Retina (tissue), 1 donor: Measurements from ENCODE around the gene GAST.
"Not testable (repeated sequence)": the region's sequence is repeated elsewhere in the genome, so short reads cannot be mapped to it uniquely, and the experiment has no call there.

ENCODE experiments used
- DNase-seq: peaks from one replicate; pipeline ENCODE4 v3.0.0-alpha.2; 2016

The GAST gene

DNA sequence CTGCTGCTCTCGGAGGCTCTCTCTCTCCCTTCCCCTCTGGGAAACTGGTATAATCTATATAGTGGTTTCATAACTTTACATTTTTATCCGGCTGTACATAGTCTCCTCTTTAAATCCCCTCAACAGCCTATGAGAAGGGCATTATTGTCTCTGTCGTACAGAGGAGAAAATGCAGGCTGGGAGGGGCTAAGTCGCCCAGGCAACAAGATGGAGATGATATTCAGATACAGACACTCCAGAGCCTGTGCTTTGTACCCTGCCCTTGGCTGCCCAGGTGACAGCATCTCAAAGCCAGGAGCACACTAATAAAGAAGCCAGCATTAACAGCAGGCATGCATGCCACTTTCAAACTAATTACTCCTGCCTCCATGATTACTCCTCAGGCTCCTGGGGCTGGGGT lies 28.1 kb upstream of the GAST start:
- DNase-seq: no peak

DNA sequence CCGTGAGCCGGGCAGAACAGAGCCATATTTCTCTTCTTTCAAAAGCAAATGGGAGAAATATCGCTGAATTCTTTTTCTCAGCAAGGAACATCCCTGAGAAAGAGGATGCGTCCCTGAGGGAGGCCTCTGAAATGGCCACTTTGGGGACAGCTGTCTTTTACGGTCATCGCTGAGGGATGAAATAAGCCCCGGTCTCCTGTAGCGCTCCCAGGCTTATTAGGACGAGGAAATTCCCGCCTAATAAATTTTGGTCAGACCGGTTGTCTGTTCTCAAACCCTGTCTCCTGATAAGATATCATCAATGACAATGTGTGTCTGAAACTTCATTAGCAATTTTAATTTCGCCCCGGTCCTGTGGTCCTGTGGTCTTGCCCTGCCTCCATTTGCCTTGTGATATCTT lies 26.4 kb upstream of the GAST start:
- not testable (repeated sequence) for DNase-seq

DNA sequence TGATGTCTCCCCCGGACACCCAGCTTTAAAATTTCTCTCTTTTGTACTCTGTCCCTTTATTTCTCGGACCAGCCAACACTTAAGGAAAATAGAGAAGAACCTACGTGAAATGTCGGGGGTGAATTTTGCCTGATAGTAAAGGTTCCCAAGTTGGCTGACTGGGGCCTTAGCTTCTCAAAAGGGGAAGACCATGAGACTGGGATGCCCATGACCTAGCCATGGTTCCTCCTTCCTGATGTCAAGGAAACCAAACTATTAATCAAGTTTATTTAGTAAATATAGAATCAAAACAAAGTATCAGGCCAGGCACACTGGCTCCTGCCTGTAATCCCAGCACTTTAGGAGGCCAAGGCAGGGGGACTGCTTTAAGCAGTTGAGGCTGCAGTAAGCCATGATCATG lies 25.9 kb upstream of the GAST start:
- DNase-seq: no peak

DNA sequence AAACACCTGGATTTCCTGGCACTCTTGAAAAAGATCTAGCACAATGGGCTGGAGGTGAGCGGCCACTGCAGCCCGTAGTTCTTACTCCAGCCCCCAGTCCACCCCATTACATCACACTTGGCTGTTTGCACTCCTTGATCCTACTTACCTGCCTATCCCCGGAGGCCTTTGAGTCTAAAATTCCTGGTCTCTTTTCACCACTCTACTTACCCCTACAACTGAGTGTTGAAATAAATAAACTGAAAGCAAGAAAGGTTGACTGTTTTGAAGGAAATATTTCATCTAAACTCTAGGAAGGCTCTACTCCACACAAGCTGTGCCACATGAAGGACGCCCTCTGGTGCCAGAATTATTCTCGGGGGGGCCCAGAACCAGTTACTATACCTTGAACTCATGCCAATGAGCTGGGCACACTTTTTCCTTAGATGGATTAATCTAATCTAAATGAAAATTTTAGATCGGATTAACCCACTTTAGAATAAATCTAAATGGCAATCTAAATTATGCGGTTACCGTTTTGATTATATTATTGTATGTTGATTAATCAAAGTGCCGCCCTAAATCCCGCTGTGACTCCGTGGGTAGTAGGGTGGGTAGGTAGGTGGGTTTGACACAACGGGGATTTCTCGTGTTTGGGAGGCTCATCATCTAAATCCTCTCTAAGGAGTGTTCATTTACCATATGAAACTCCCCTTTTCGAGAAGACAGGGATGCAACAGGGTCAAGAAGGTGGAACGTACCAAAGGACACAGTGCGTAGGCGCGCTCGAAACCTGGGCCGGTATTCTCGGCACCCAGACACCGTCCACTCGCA lies 24.1 kb upstream of the GAST start:
- DNase-seq: no peak

DNA sequence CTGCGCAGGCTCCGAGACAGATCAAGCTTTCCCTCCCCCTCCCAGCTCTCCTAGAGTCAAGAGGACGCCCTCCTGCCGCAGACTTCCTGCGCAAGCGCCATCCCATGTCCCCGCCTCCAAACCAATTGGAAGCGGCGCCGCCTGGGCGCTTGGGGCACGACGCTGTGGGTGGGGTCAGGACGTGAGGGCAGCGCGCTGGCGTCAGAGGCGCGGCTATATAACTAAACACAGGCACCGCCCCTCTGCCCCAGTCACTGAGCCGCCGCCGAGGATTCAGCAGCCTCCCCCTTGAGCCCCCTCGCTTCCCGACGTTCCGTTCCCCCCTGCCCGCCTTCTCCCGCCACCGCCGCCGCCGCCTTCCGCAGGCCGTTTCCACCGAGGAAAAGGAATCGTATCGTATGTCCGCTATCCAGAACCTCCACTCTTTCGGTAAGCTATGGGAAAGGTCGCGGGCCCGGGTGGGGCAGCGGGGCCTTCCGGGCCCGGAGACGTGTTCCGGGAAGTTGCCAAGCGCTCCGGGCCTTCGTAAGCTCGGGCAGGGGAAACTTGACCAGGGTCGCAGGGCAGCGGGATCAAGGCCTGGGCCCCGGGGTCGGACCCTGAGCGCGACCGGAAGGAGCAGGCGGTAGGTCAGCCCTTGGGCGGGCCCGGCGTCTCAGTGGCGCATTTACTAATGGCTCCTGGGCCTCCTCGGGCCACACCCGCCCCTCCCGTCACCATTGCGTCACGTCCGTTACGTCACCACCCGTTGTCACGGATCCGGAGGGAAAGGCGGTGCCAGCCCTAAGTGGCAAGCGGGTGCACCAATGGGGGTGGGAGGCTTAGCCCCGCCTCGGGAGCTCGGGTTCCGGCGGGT lies 23.3 kb upstream of the GAST start, which contains the start of gene EIF1:
EIF1 (plus strand) TSS at position 245 of the 856 bp plus-strand sequence; CDS start at position 399, 154 bp downstream.
- peak; percentile 99 for DNase-seq

DNA sequence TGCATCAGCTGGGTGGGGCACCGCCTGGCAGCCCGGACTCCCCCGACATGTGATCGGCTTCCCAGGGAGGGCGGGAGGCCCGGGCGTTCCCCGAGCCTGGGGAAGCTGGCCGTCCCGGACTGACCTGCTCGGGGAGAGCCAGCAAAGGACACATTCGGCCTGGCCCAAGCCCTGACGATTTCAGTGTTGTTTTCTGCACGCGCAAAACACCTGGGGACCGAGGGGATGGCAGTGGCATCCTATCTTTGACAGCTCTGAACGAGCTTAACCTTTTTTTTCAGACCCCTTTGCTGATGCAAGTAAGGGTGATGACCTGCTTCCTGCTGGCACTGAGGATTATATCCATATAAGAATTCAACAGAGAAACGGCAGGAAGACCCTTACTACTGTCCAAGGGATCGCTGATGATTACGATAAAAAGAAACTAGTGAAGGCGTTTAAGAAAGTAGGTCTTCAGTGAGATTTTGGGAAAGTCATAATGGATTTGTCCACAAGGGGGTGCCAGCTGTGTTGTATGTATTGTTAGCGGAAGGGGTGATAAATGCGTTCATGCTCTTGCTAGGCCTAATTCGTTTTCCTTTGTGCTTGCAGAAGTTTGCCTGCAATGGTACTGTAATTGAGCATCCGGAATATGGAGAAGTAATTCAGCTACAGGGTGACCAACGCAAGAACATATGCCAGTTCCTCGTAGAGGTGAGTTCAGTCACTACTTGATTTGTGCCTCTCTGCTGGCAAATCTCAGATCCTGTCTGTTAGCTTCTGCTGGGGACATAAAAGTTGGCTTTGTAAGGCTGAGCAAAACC lies 22.4 kb upstream of the GAST start:
- peak; percentile 71 for DNase-seq

DNA sequence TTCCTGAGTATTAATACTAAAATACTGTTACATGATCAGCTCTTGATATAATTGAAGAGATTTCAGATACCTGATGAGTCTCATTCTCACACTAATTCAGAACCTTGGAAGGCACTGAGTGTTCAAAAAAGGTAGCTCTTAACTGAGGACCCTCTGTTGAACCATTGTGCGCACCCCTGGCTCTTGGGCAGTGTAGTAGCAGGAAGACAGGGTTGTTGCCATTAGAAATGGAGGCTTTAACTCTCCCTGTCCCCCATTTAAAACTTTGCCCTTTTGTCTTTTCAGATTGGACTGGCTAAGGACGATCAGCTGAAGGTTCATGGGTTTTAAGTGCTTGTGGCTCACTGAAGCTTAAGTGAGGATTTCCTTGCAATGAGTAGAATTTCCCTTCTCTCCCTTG lies 21.6 kb upstream of the GAST start:
- no peak for DNase-seq

DNA sequence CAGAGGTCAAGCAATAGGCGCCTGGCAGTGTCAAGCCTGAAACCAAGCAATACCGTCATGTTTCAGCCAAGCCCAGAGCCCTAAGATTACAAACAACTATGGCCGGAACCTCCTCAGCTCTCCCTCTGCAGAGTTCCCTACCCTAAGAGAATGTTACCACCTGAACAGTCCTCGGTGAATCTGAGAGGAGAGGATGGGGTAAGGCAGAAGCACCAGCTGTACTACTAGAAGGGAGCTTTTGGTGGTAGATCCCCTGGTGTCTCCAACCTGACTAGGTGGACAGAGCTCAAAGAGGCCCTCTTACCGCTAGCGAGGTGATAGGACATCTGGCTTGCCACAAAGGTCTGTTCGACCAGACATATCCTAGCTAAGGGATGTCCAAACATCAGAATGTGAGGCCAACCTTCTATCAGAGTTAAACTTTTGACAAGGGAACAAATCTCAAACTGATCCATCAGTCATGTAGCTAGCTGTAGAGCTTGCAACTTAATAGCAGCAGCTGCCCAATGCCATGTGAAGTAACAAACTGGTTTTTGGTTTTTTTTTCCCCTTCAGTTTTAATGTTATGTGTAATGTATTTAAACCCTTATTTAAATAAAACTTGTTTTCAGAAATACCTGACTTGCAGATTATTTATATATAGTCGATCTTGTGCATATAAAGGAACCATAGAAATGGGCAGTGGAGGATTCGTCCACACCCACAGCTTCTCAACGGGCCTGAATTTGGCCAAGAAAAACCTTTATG lies 20.9 kb upstream of the GAST start:
- DNase-seq: no peak

DNA sequence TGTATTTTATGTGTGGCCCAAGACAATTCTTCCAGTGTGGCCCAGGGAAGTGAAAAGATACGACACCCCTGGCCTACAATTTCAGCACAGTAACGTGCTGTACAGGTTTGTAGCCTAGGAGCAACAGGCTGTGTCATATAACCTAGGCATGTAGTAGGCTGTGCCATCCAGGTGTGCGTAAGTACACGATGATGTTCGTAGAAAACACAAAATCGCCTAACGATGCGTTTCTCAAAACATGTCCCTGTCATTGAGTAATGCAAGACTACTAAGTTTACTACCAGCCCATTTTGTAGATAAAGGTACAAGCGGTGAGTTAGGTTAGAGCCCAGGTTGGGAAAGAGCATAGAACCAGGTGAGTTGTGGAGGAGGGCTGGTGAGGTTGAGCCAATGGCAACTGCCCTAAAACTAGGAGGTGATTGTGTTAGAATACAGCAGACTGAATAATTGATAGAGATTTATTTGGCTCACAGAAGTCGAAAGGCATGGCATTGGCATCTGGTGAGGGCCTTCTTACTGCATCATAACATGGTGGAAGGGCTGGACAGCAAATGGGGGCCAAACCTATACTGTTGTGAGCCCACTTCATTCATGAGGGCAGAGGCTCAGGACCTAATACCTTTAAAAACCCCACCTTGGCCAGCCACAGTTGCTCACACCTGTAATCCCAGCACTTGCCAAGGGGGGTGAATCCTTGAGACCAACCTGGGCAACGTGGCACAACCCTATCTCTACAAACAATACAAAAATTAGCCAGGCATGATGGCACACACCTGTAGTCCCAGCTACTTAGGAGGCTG lies 19.2 kb upstream of the GAST start:
- no peak for DNase-seq

DNA sequence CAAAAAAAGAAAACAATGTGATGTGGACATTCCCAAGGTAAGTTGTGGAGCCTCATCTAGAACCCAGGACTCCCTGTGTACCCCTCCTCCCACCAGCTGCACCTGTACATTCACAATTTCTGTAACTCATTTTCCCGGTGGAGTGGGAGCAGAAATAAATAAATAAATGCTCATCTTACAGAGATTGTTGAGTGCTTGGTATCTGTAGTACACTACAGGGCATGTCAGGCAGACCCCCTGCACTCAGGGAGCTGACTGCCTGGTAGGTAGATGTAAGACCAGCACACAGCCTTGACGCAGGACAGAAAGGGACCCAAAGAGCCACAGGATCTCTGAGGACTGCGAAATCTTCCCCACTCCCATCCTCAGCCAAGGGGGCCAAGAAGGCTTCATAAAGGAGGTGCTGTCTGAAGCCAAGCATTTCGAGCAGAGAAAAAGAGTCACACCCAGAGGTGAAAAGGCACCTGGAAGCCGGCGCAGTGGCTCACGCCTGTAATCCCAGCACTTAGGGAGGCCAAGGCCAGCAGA lies 16.9 kb upstream of the GAST start:
- no peak for DNase-seq

DNA sequence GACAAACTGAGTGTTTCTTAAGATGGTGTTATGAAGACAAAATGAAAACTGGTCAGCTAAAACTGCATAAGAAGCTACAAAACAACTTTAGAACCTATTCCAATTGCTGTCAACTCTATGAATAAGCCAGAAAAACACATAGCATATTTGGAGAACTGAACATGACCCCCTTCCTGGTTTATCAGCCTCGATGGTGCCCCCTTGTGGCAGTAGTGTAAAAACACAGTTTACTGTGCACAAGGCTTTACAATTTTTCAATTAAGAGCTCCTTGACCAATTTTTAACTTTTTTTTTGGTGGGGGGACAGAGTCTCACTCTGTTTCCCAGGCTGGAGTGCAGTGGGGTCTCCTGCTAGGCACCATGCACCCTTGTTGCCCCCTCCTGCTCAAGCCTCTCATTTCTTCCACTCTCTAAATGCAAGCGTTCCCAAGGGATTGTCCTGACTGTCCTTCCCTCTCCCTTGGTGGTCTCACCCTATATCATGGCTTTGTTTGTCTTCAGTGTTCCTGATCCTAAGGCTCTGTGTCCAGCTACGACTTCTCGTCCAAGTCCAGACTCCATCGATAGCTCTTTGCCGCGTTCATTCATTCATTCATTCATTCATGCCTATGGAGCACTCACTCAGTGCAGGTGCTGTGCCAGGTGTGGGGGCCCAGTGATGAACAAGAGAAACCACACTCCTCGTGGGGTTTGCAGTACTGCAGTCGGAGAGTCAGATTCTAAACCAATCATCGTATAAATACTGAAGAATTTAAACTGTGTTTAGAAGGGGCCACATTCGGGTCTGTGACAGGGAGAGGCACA lies 16.0 kb upstream of the GAST start:
- DNase-seq: peak; percentile 63

DNA sequence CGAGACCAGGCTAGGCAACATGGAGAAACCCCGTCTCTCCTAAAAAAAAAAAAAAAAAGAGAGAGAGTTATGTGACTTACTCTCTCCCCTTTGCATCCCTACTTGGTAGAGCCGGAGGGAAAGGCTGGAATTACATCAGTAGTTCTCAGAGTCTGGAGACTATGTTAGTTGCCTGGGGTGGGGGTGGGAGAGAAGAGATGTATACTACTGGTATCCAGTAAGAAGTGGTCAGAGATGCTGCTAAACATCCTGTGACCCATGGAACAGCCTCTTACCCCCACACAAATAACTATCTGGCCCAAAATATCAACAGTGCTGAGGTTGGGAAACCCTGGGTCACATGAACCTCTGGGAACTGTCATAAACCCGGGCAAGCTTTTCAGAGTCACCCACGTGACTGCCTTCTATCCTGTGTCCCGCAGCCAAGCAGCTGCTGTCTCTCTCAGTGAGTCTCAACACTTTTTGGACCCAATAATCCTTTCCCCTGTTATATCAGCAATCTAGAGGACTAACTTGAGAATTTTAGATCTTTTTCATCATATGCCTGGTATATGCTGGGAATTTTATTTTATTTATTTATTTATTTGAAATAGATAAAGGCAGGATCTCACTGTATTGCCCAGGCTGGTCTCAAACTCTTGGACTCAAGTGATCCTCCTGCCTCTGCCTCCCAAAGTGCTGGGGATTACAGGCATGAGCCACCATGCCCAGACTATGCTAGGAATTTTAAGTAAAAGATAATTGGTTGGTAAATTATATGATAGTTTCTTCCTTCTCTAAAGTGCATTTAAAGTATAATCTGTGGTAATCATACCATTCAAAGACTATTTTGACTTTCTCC lies 14.8 kb upstream of the GAST start:
- DNase-seq: no peak

DNA sequence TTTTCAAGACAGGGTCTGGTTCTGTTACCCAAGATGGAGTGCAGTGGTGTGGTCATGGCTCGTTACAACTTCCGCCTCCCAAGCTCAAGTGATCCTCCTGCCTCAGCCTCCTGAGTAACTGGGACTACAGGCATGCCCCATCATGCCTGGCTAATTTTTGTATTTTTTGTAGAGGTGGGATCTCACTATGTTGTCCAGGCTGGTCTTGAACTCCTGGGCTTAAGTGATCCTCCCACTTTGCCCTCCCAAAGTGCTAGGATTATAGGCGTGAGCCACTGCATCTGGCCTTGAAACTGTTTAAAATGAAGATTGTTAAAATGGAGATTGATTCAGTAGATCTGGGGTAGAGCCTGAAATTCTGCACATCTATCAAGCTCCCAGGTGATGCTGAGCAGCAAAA lies 11.3 kb upstream of the GAST start:
- not testable (repeated sequence) for DNase-seq

DNA sequence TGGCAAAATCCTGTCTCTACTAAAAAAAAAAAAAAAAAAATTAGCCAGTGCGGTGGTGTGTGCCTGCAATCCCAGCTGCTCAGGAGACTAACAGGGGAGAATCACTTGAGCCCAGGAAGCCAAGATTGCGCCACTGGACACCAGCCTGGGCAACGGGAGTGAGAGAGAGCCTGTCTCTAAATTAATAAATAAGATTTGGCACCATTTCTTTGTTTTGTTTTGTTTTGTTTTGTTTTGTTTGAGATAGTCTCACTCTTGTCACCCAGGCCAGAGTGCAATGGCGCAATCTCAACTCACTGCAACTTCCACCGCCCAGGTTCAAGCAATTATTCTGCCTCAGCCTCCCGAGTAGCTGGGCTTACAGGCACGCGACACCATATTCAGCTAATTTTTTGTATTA lies 9.4 kb upstream of the GAST start:
- DNase-seq: no peak

DNA sequence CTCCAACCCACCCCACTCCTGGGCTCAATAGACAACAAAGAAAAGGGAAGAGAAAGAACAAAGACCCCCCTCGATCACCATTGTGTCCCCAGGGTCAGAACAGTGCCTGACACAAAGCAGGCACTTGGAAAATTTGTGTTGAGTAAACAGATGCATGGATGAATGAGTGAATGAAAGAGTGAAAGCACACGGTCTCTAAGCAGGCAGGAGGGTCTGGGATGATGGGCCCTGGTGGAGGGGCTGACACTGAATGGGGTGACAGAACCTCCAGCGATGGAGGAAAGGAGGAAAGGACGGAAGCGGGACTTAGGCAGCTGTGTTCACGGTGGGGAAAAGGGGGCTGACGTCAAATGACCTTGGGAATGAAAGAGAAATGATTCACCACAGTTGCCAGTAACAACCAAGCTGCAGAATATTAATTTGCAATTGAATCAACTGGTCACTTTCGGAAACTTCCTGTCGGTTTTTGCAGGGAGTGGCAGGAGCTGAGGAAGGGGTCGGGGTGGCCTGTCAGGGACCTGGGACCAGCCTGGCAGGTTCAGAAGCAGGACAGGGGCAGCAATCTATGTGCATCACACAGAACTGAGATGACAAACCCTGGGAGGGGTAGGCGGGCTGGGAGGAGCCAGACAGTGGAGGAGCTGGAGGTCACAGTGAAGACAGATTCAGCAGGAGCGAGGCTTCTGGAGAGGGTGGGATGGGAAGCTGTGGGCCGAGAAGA lies 6.7 kb upstream of the GAST start:
- peak; percentile 82 for DNase-seq

DNA sequence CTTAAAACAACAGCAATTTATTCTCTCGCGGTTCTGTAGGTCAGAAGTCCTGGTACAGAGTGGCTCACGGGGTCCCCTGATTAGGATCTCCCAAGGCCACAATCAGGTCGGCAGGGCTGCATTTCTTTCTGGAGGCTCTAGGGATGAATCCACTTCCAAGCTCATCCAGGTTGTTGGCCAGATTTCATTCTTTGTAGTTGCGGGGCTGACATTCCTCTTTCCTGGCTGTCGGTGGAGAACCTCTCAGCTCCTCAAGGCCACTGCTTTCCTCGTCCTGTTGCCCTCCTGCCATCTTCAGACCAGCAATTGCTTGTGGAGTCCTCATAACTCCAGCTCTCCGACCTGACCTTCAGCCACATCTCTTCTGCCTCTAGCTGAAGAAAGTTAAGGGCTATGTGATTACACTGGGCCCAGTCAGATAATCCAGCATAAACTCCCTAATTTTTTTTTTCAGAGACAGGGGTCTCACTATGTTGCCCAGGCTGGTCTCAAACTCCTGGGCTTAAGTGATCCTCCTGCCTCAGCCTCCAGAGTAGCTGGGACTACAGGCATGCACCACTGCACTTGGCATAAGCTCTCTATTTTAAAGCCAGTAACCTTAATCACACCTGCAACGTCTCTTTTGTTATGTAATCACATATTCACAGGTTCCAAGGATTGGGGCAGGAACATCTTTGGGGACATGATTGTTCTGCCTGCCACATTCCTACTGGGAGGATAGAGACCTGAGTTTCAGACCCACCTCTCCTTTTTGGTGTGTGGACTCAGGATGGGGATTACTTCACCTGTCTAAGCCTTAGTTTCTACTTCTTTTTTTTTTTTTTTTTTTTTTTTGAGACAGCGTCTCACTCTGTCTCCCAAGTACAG lies 4.1 kb upstream of the GAST start:
- DNase-seq: no peak

DNA sequence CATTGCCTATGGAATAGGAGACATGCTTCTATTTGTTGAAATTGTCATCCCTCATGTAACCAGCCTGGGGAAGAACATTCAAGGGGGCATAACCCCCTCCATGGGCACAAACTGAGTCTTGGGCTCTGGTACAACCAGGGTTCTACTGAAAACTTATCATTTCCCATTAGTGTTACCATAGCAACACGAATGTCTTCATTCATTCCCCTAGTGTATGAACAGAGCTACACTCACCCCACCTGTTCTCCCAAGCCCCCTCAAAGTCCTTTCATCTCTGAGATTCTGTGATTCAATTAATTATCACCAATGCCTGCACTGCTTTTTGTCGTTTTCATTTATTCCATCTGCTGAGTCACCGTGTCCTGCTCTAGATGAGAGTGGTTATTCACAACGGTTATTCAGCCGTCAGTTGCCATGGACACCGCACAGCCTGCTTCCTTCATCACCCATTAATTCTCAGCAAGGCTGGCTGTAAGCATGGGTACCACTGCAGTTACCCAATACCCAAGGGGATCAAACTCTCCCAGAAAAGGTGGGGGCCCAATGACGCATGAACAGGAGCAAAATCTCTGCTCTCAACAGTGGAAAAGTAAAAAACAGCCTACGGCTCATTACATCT lies 1.6 kb upstream of the GAST start:
- DNase-seq: peak; percentile 70
